ENCODE measurements around the gene OR6B1. TPM values are rescaled to one million over a fixed set of nuclear protein-coding genes. Genes with fewer than 3 reads are reported as not detected.
A peak's percentile ranks its signal among the peaks of the same experiment; 100 is the strongest.

OR6B1 gene
- 4.3 TPM for total RNA-seq (ENCODE audit: insufficient read depth, low replicate concordance)

- no peak for DNase-seq (ENCODE audit: low spot score)
Observed at GRCh38 chr7:144000020-144000419, at the start of gene OR6B1. TSS of gene OR6B1 (plus strand) at chr7:144000320. CDS start at chr7:144003997, 3,677 bp downstream.

- DNase-seq (ENCODE audit: low spot score) = no peak
Observed at GRCh38 chr7:143953421-143953820, 46.7 kb upstream of the OR6B1 start.

- peak; percentile 15 for DNase-seq (ENCODE audit: low spot score)
Observed at GRCh38 chr7:143954135-143954534, 46.0 kb upstream of the OR6B1 start.

GRCh38 chr7:143954544-143954943 is 45.6 kb upstream of the OR6B1 start, which contains the start of gene OR2F1:
TSS of gene OR2F1 (plus strand) at chr7:143954844. CDS start at chr7:143959971, 5,127 bp downstream.
- no peak for DNase-seq (ENCODE audit: low spot score)

- no peak for DNase-seq (ENCODE audit: low spot score)
Observed at GRCh38 chr7:143958781-143959180, 41.3 kb upstream of the OR6B1 start.

- DNase-seq (ENCODE audit: low spot score) = no peak
Observed at GRCh38 chr7:143960813-143961610, 39.1 kb upstream of the OR6B1 start.

GRCh38 chr7:143965280-143965679 is 34.8 kb upstream of the OR6B1 start:
- DNase-seq (ENCODE audit: low spot score) = no peak

GRCh38 chr7:143967398-143967797 is 32.7 kb upstream of the OR6B1 start:
- no peak for DNase-seq (ENCODE audit: low spot score)

GRCh38 chr7:143973870-143974416 is 26.2 kb upstream of the OR6B1 start:
- no peak for DNase-seq (ENCODE audit: low spot score)

GRCh38 chr7:143974459-143974858 is 25.7 kb upstream of the OR6B1 start:
- no peak for DNase-seq (ENCODE audit: low spot score)

- no peak for DNase-seq (ENCODE audit: low spot score)
Observed at GRCh38 chr7:143975617-143976016, 24.5 kb upstream of the OR6B1 start.

- no peak for DNase-seq (ENCODE audit: low spot score)
Observed at GRCh38 chr7:143978585-143978984, 21.5 kb upstream of the OR6B1 start.

- peak; percentile 2 for DNase-seq (ENCODE audit: low spot score)
Observed at GRCh38 chr7:143979359-143979758, 20.8 kb upstream of the OR6B1 start.

- DNase-seq (ENCODE audit: low spot score) = no peak
Observed at GRCh38 chr7:143979998-143980397, 20.1 kb upstream of the OR6B1 start.

- DNase-seq (ENCODE audit: low spot score) = no peak
Observed at GRCh38 chr7:143980746-143981510, 19.2 kb upstream of the OR6B1 start.

- DNase-seq (ENCODE audit: low spot score) = no peak
Observed at GRCh38 chr7:143983960-143984359, 16.2 kb upstream of the OR6B1 start.

GRCh38 chr7:143987513-143987912 is 12.6 kb upstream of the OR6B1 start:
- DNase-seq (ENCODE audit: low spot score) = no peak

- DNase-seq (ENCODE audit: low spot score) = peak; percentile 40
Observed at GRCh38 chr7:143988976-143989745, 11.0 kb upstream of the OR6B1 start.

- DNase-seq (ENCODE audit: low spot score) = no peak
Observed at GRCh38 chr7:143992670-143993069, 7.5 kb upstream of the OR6B1 start.

GRCh38 chr7:143993924-143994323 is 6.2 kb upstream of the OR6B1 start:
- no peak for DNase-seq (ENCODE audit: low spot score)

GRCh38 chr7:144001543-144001942 is 1.4 kb downstream of the OR6B1 start:
- no peak for DNase-seq (ENCODE audit: low spot score)

GRCh38 chr7:144004703-144005102 is 4.6 kb downstream of the OR6B1 start:
- no peak for DNase-seq (ENCODE audit: low spot score)
